ENCODE measurements around the gene EPHB1.

Gene EPHB1

GRCh38 chr3:135161425-135161824 lies 366.4 kb downstream of the EPHB1 start:
- no peak for DNase-seq (ENCODE audit: low read depth)

- no peak for DNase-seq (ENCODE audit: low read depth)
Observed at GRCh38 chr3:135163701-135164100, 368.6 kb downstream of the EPHB1 start.

- DNase-seq (ENCODE audit: low read depth) = no peak
Observed at GRCh38 chr3:135165260-135165659, 370.2 kb downstream of the EPHB1 start.

- DNase-seq (ENCODE audit: low read depth) = no peak
Observed at GRCh38 chr3:135166266-135166825, 371.3 kb downstream of the EPHB1 start.

GRCh38 chr3:135168822-135169221 lies 373.8 kb downstream of the EPHB1 start:
- DNase-seq (ENCODE audit: low read depth) = no peak

- no peak for DNase-seq (ENCODE audit: low read depth)
Observed at GRCh38 chr3:135169651-135170050, 374.6 kb downstream of the EPHB1 start.

GRCh38 chr3:135170732-135171131 lies 375.7 kb downstream of the EPHB1 start:
- DNase-seq (ENCODE audit: low read depth) = no peak

- DNase-seq (ENCODE audit: low read depth) = no peak
Observed at GRCh38 chr3:135172191-135172869, 377.3 kb downstream of the EPHB1 start.

- no peak for DNase-seq (ENCODE audit: low read depth)
Observed at GRCh38 chr3:135175728-135176277, 380.7 kb downstream of the EPHB1 start.

- DNase-seq (ENCODE audit: low read depth) = no peak
Observed at GRCh38 chr3:135176881-135177280, 381.8 kb downstream of the EPHB1 start.

GRCh38 chr3:135178566-135178965 lies 383.5 kb downstream of the EPHB1 start:
- no peak for DNase-seq (ENCODE audit: low read depth)

GRCh38 chr3:135181408-135181807 lies 386.3 kb downstream of the EPHB1 start:
- DNase-seq (ENCODE audit: low read depth) = no peak

- no peak for DNase-seq (ENCODE audit: low read depth)
Observed at GRCh38 chr3:135182364-135182998, 387.4 kb downstream of the EPHB1 start.

- DNase-seq (ENCODE audit: low read depth) = no peak
Observed at GRCh38 chr3:135190658-135191057, 395.6 kb downstream of the EPHB1 start.

- DNase-seq (ENCODE audit: low read depth) = no peak
Observed at GRCh38 chr3:135191708-135192107, 396.6 kb downstream of the EPHB1 start.

GRCh38 chr3:135192929-135193328 lies 397.9 kb downstream of the EPHB1 start:
- DNase-seq (ENCODE audit: low read depth) = no peak

GRCh38 chr3:135197246-135197645 lies 402.2 kb downstream of the EPHB1 start:
- no peak for DNase-seq (ENCODE audit: low read depth)

GRCh38 chr3:135197856-135198255 lies 402.8 kb downstream of the EPHB1 start:
- DNase-seq (ENCODE audit: low read depth) = no peak

- DNase-seq (ENCODE audit: low read depth) = no peak
Observed at GRCh38 chr3:135199137-135199536, 404.1 kb downstream of the EPHB1 start.

GRCh38 chr3:135203026-135203425 lies 408.0 kb downstream of the EPHB1 start:
- DNase-seq (ENCODE audit: low read depth) = no peak

- DNase-seq (ENCODE audit: low read depth) = no peak
Observed at GRCh38 chr3:135213213-135213612, 418.2 kb downstream of the EPHB1 start.

- no peak for DNase-seq (ENCODE audit: low read depth)
Observed at GRCh38 chr3:135213822-135214221, 418.8 kb downstream of the EPHB1 start.

- no peak for DNase-seq (ENCODE audit: low read depth)
Observed at GRCh38 chr3:135214400-135214799, 419.3 kb downstream of the EPHB1 start.
